Mesothelial cell of epicardium (in vitro differentiated cells): ENCODE measurements around the gene CCDC149. TPM values are rescaled to one million over a fixed set of nuclear protein-coding genes. Genes with fewer than 3 reads are reported as not detected.

Source experiments
- DNase-seq, 2 experiments: peaks; one replicate each; pipeline ENCODE4 v3.0.0; 2021; ENCODE audit warnings: low spot score in 2 of 2; ENCODE audit not compliant: unreplicated experiment in 2 of 2
- H3K27ac Mint-ChIP-seq: 2 replicates; pipeline ENCODE4 v1.8.0; 2021; ENCODE audit warnings: mixed read lengths
- H3K27me3 Mint-ChIP-seq: 2 replicates; pipeline ENCODE4 v1.8.0; 2021; ENCODE audit warnings: low read depth, mixed read lengths
- H3K36me3 Mint-ChIP-seq: 2 replicates; pipeline ENCODE4 v1.8.0; 2021; ENCODE audit warnings: mixed read lengths
- H3K4me1 Mint-ChIP-seq: 2 replicates; pipeline ENCODE4 v1.8.0; 2021; ENCODE audit warnings: mixed read lengths
- H3K4me3 Mint-ChIP-seq: 2 replicates; pipeline ENCODE4 v1.8.0; 2021; ENCODE audit warnings: mild to moderate bottlenecking, moderate library complexity, mixed read lengths
- H3K9me3 Mint-ChIP-seq: 2 replicates; pipeline ENCODE4 v1.8.0; 2021; ENCODE audit warnings: mixed read lengths
- CTCF ChIP-seq: fragments of 200-600 bp; sonication (generic); IDR thresholded peaks from one replicate; pipeline ENCODE4 v1.5.0; 2021; ENCODE audit warnings: antibody characterized with exemption; ENCODE audit not compliant: unreplicated experiment
- total RNA-seq: library from RNA; stranded (reverse); gene quantifications from 3 replicates; pipeline ENCODE4 v1.2.1, GENCODE V29; 2021

CCDC149 gene
- total RNA-seq, 1 donor from 2014 or later, result 16.2 TPM

- no peaks in the 10 kb centered on the region for H3K27me3 Mint-ChIP-seq
- no peaks in the 10 kb centered on the region for H3K36me3 Mint-ChIP-seq
- H3K27ac Mint-ChIP-seq, result no peak overlapping the region
- no peak for DNase-seq
- peaks cover 8% of the 10 kb centered on the region for H3K9me3 Mint-ChIP-seq
- H3K4me1 Mint-ChIP-seq, result no peaks in the 10 kb centered on the region
- no peak overlapping the region for H3K4me3 Mint-ChIP-seq
- no peak for TF ChIP-seq CTCF
Measured at GRCh38 chr4:24770667-24771066, 142.2 kb downstream of the CCDC149 start.

- Mint-ChIP-seq H3K4me3 (no peak overlapping the region), H3K27ac (no peak overlapping the region), H3K9me3 (peaks cover 12% of the 10 kb centered on the region), H3K4me1 (peaks cover 3% of the 10 kb centered on the region), H3K36me3 (no peaks in the 10 kb centered on the region), H3K27me3 (no peaks in the 10 kb centered on the region)
- no peak for TF ChIP-seq CTCF
- no peak for DNase-seq
Measured at GRCh38 chr4:24770032-24770584, 142.7 kb downstream of the CCDC149 start.

GRCh38 chr4:24769571-24769970, 143.3 kb downstream of the CCDC149 start:
- Mint-ChIP-seq H3K4me1 (peaks cover 3% of the 10 kb centered on the region), H3K27me3 (no peaks in the 10 kb centered on the region), H3K4me3 (no peak overlapping the region), H3K27ac (no peak overlapping the region), H3K9me3 (peaks cover 16% of the 10 kb centered on the region), H3K36me3 (no peaks in the 10 kb centered on the region)
- DNase-seq, result no peak
- no peak for TF ChIP-seq CTCF

GRCh38 chr4:24768604-24769003, 144.2 kb downstream of the CCDC149 start:
- no peak for TF ChIP-seq CTCF
- Mint-ChIP-seq H3K9me3 (peaks cover 17% of the 10 kb centered on the region), H3K4me1 (peaks cover 10% of the 10 kb centered on the region), H3K27me3 (no peaks in the 10 kb centered on the region), H3K27ac (no peak overlapping the region), H3K36me3 (no peaks in the 10 kb centered on the region), H3K4me3 (no peak overlapping the region)
- no peak for DNase-seq

- TF ChIP-seq CTCF, result no peak
Measured at GRCh38 chr4:24768006-24768405, 144.8 kb downstream of the CCDC149 start.

More at GRCh38 chr4:24768006-24768405, 144.8 kb downstream of the CCDC149 start:
- Mint-ChIP-seq H3K27me3 (no peaks in the 10 kb centered on the region), H3K27ac (no peak overlapping the region), H3K9me3 (peaks cover 17% of the 10 kb centered on the region), H3K4me1 (peaks cover 12% of the 10 kb centered on the region), H3K4me3 (no peak overlapping the region), H3K36me3 (no peaks in the 10 kb centered on the region)
- no peak for DNase-seq
